HG03159 (cell line): ENCODE measurements around the gene ESYT2.
"Not testable (repeated sequence)": the region's sequence is repeated elsewhere in the genome, so short reads cannot be mapped to it uniquely, and the experiment has no call there.

ENCODE experiments used
- ATAC-seq: cut with Tn5 transposase; IDR thresholded peaks from one replicate; pipeline ENCODE4 v1.9.1; 2021; ENCODE audit warnings: mild to moderate bottlenecking, moderate library complexity; ENCODE audit not compliant: unreplicated experiment

Gene ESYT2

GRCh38 chr7:158858592-158859503 is 29.5 kb upstream of the ESYT2 start:
- ATAC-seq, result no peak

- peak; percentile 33 for ATAC-seq
These were observed 27.8 kb upstream of the ESYT2 start for GRCh38 chr7:158856883-158857668.

DNA sequence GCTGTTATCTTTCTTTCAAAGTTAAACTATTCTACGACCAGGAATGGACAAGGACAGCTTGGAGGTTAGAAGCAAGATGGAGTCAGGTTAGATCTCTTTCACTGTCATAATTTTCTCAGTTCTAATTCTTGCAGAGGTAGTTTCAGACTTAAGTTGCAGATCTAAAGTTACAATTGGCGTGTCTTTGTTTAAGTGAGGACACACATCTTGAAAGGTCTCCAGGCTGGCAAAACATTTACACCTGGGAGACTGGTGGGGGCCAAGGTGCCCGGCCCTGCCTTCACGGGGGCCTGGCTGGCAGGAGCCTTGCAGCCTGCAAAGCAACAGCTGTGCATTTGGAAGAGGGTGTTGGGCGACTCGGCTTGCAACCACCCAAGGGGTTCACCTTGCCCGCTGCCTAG is 25.4 kb upstream of the ESYT2 start:
- no peak for ATAC-seq

- ATAC-seq, result no peak
These were observed 21.3 kb upstream of the ESYT2 start for GRCh38 chr7:158850545-158851102.

DNA sequence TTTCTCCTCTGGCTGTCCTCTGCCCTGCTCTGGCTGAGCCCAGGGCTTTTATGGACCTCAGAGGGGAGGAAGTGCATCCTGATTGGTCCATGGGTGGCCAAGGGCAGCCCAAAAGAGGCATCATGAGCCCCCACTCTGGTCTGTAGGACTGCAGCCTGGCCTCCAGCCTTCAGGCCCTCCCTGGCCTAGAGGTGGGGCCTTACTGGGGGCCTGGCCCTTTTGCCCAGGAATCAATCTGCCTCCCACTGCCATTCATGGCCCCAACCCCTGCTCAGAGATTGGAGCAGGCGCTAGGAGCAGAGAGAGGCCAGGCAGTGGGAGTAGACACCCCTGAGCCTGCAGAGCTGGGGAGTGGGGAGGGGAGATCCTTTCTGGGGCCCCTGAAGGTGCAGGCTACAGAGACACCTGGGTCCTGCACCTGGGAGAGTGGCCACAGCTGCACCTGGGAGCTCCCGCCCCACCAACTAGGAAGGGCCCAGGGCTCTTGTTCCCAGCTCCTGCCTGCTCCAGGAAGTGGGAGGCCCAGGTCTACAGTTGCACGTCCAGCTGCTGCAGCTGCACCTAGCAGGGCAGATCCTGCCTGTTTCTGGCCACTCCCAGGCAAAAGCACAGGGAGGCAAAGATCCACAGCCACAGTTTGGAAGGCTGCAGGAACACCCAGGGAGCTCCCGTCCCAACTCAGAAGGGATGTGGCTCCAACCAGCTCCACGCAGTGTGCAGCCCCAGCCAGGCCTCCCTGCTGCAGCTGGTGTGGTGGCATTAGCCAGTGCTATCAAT is 20.6 kb upstream of the ESYT2 start:
- no peak for ATAC-seq

DNA sequence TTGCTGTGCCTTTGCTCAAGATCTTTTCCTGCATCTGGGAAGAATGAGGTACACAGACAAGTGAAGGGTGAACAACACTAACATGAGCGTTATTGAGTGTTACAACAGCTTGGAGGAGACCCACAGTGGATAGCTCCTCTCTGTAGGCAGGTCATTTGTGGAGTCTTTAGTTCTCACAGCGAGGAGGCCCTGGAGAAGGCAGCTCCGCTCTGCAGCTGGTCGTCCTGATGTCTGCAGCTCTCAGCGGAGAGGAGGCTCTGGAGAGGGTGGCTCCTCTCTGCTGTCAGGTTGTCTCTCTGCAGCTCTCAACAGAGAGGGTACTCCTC is 20.1 kb upstream of the ESYT2 start:
- ATAC-seq, result no peak

DNA sequence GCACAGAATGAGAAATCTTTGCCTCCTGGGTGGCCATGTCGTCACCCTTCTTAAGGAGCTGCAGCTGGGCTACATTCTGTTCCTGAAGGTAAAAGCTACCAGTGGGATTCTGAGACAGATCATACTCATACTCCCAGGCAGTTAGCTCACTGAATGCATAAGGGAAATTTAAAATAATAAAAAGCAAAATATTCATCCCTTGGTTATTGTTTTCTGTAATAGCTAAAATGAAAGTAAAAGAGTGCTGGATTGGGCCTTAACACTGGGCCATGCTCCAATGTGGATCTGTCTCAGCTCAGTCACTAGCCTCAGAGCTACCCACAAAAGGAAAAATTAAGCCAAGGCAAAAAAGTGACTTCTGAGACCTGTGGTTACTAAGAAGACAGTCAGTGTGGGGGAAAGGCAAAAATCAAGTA is 18.1 kb upstream of the ESYT2 start:
- no peak for ATAC-seq

DNA sequence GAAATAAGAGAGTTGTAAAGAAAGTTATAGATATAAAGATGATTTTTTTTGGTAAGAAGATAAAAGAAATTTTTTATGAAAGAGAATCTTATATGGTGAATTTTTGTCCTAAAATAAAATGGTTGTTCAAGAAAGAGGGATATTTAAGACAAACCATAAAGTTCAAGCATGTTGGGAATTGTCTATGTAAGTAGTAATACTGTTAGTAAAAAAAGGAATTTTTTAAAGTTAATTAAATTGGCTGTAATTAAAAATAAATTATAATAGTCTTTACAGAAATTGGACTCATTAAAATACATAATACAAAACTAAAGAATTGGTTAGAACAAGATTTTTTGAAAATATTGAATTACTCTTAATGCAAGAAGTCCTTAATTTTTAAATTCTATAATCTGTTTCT is 17.0 kb upstream of the ESYT2 start:
- ATAC-seq, result no peak

- no peak for ATAC-seq
These were observed 14.5 kb upstream of the ESYT2 start for GRCh38 chr7:158843771-158844170.

DNA sequence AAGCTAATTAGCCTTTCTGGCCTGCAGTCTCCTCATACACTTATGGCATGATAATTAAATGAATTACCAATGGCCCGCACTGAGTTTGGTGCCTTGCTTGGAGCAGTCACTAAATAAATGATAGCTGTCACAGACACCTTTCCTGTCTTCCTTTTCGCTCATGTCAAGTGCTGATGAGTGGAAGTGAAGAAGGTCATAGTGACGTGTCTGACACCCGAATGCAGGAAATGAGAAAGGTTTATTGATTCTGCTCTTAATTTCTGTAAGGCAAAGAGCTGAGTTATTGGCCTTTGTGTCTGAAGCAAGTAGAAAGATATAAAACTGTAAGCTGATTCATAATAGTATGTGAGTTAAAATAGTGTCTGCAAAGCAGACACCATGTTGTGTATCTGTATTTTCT is 13.2 kb upstream of the ESYT2 start:
- no peak for ATAC-seq

DNA sequence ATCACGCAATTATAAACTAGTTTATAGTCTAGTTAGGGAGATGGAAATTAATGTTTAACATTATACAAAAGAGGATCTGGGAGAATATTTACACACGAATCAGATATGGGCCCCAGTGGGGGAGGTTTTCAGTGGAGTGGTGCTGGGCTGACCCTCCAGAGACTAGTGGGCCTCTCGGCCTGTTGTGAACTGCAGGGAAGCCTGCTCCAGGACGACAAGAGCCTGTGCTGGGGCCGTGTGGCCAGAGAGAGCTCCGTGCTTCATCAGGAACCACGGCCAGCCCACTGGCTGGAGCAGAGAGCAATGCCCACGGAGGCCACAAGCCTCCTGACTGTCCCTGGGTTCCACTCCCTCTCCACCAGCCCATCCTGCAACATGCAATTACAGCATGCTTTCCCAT is 11.3 kb upstream of the ESYT2 start:
- no peak for ATAC-seq

DNA sequence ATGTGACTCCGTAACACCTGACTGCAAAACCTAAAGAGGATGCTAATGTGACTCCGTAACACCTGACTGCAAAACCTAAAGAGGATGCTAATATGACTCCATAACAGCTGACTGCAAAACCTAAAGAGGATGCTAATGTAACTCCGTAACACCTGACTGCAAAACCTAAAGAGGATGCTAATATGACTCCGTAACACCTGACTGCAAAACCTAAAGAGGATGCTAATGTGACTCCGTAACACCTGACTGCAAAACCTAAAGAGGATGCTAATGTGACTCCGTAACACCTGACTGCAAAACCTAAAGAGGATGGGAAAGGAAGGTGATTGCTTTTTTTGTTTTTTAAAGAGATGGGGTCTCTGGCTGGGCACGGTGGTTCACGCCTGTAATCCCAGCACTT is 9.9 kb upstream of the ESYT2 start:
- not testable (repeated sequence) for ATAC-seq

- no peak for ATAC-seq
These were observed 8.7 kb upstream of the ESYT2 start for GRCh38 chr7:158837790-158838637.

GRCh38 chr7:158836692-158837091 is 7.4 kb upstream of the ESYT2 start:
- ATAC-seq, result no peak

DNA sequence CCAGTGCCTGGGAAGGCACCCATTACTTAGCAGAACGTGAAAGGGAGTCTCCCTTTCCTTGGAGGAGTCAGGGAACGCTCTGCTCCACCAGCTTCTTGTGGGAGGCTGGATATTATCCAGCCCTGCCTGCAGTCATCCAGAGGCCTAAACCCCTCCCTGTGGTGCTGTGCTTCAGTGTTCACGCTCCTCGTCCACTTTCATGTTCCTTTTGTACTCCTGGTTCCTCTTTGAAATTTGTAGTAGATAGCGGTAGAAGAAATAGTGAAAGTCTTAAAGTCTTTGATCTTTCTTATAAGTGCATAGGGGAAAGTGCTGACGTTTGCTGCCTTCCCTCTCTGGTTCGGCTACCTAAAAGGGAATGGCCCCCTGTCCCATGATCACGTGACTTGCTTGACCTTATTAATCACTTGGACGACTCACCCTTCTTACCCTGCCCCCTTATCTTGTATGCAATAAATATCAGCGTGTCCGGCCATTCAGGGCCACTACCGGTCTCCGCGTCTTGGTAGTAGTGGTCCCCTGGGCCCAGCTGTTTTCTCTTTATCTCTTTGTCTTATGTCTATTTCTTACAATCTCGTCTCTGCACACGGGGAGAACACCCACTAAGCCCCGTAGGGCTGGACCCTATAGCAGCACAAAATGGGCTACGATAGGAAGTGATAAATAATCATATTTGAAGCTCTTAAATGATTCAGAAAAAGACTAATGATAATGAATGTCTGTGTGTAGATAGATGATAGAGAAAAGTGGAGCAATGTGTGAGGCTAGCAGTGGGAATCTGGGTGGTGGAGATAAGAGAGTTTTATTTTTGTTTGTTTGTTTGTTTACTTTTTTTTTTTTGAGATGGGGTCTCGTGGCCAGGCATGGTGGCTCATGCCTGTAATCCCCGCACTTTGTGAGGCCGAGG is 5.8 kb upstream of the ESYT2 start:
- no peak for ATAC-seq

DNA sequence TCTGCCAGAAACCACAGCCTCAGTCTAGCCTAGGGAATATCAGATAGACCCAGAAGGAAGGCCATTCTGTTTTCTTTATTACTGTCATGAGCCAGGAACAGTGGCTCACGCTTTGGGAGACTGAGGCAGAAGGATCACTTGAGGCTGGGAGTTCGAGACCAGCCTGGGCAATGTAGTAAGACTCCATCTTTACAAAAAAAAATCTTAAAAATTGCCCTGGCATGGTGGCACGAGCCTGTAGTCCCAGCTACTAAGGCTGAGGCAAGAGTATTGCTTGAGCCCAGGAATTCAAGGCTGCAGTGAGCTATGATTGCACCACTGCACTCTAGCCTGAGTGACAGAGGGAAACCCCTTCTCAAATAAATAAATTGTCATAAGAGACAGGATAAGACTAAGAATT is 3.7 kb upstream of the ESYT2 start:
- no peak for ATAC-seq

- ATAC-seq, result no peak
These were observed 2.4 kb upstream of the ESYT2 start for GRCh38 chr7:158831738-158832091.

DNA sequence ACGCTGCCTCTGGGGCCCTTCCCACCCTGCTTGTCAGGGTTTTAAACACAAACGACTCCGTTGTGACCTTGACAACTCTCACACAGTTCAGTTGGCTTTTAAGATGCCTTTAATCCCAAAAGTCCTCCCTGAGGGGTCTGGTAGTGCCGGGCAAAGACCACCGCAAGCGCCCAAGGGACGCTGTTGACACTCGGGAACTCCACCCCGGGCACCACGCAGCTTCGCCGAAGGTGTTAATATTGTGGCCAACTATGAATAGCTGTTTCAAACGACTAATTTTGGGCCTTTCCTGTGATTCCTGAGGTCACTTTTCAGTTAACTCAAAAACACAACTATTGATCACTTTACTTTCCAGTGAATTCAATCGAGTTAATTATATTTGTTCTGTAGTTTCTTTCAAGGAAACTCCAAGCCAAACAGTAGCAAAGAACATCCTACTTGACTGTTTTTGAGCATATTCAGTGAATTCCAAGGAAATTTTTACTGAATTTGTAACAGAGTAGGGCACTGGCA is 958 bp upstream of the ESYT2 start:
- no peak for ATAC-seq

- ATAC-seq, result peak; percentile 53
These were observed 328 bp downstream of the ESYT2 start for GRCh38 chr7:158829021-158829341.
